LNCaP clone FGC (cell line): Measurements from ENCODE around the gene SKI.
A peak's percentile ranks its signal among the peaks of the same experiment; 100 is the strongest.

Source experiments
- DNase-seq: peaks from one replicate; pipeline ENCODE4 v3.0.0-alpha.2; 2011; ENCODE audit warnings: low read depth
- H3K4me3 ChIP-seq: 2 replicates; pipeline ENCODE4 v1.5.1; 2011; ENCODE audit warnings: mild to moderate bottlenecking, low read depth, low read length, control low read depth
- TF ChIP-seq, protein P1 (sequence below): IDR thresholded peaks from 2 replicates; pipeline ENCODE4 v1.5.1; 2012; ENCODE audit warnings: mild to moderate bottlenecking; ENCODE audit not compliant: control insufficient read depth, insufficient read depth; ENCODE audit errors: extremely low read depth

The SKI gene

DNA sequence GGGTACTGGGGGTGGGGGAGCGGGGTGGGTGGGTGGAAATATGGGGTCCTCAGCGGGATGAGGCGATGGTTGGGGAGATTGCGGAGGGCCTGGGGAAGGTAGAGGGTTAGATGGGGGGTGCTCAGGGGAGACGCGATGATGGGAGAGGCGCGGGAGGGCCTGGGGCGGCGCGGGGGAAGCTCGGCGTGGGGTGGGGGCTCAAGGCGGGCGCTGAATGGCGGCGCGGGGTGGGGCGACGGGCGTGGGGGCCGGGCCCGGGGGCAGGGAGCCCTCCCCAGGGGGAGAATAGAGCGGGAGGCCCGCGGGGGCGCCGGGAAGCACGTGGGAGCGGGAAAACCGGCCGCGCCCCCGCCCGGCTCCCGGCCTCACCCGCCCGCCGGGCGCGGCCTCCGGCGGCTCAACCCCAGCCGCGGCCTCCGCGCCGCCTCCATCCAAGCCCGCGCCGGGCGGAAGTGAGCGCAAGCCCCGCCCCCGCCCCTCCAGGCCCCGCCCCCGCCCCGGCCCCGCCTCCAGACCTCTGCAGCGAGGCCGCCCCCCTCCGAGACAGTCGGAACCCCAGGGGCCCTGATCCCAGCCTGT, 33.7 kb upstream of the SKI start, which contains the start of gene FAAP20:
Gene FAAP20 (minus strand): TSS at position 454 of the 579 bp plus-strand sequence. CDS start 23 bp downstream, at position 431.
- TF ChIP-seq, protein P1, sequence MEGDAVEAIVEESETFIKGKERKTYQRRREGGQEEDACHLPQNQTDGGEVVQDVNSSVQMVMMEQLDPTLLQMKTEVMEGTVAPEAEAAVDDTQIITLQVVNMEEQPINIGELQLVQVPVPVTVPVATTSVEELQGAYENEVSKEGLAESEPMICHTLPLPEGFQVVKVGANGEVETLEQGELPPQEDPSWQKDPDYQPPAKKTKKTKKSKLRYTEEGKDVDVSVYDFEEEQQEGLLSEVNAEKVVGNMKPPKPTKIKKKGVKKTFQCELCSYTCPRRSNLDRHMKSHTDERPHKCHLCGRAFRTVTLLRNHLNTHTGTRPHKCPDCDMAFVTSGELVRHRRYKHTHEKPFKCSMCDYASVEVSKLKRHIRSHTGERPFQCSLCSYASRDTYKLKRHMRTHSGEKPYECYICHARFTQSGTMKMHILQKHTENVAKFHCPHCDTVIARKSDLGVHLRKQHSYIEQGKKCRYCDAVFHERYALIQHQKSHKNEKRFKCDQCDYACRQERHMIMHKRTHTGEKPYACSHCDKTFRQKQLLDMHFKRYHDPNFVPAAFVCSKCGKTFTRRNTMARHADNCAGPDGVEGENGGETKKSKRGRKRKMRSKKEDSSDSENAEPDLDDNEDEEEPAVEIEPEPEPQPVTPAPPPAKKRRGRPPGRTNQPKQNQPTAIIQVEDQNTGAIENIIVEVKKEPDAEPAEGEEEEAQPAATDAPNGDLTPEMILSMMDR, result no peak
- no peak for DNase-seq
- peak within 1 kb of the TSS; percentile 61 for H3K4me3 ChIP-seq

DNA sequence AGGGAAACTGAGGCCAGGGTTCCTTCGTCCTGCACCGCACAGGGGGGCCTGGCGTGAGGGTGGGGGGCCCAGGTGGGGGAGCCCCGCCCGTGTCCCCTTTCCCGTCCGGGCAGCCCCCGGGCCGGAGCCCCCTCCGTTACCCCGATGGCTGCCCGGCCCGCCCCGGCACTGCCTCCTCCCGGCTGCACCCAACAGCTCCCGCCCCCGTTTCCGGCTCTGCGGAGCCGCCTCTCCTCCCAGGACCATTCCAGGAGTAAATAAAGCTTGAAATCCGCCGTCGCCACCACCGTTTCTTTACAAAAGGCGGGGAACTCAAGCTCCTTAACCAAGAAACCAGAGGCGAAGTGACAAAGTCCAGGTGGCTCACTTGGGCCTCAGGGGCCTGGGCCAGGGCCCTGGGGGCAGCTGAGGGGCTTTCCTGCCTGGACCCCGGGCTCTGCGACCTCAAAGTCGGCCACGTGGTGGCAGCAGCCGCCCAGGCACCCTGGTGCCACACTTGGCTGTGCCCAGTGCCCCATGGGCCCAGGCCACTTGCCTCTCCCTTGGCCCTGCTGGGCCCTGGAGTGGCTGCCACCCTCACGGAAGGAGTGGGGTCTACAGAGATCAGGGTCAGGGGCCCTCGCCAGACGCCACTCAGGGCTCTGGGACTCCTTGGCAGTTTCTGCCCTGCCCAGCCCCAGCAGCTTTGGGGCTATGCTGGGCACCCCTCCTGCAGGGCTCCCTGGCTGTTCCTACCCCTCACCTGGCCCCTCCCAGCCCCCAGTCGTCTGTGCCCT, 33.0 kb upstream of the SKI start:
- DNase-seq, result peak; percentile 56
- peak overlapping the region; percentile 61 for H3K4me3 ChIP-seq
- TF ChIP-seq, protein P1, result peak; percentile 88

DNA sequence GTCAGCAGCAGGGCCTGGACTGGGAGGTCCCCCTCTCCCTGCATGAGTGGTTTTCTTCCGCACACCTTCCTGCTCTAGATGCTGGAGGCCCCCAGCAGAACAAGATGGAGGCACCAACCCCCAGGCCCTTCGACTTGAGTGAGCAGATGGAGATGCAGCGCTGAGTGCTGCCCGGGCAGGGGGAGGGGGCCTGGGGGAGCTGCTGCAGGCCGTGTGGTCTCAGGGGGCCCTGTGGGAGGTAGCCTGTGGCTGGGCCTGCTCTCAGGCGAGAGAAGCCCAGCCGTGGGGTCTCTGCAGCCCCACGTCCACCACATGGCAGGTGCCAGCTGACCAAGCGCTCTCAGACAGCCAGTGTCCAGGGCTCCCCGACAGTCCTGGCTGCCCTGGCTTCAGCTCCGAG, 32.3 kb upstream of the SKI start:
- DNase-seq, result no peak
- no peak overlapping the region for H3K4me3 ChIP-seq
- TF ChIP-seq, protein P1, result no peak

- DNase-seq, result no peak
- no peak overlapping the region for H3K4me3 ChIP-seq
- TF ChIP-seq, protein P1, result no peak
These were observed 31.0 kb upstream of the SKI start for GRCh38 chr1:2196901-2197638.

GRCh38 chr1:2197707-2198165, 30.4 kb upstream of the SKI start:
- TF ChIP-seq, protein P1, result no peak
- no peak for DNase-seq
- no peak overlapping the region for H3K4me3 ChIP-seq

DNA sequence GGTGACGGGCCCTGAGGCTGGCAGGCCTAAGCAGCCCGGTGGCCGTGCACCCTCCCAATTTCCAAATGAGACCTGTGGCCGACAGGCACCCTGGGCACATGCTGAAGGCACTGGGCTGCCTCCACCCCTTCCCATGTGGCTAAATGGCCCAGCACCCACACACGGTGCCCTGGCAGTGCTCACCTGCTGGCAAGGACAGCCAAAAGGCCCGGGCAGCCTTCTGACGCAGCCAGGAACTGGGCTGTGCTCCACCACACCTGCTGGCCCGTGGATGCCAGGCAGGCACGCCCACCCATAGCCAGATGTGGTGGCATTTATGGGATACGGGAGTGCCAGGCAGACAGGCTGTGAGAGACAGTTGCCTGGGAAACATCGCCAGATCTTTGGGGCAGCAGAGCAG, 29.5 kb upstream of the SKI start:
- peak; percentile 26 for DNase-seq
- H3K4me3 ChIP-seq, result no peak overlapping the region

More for the DNA sequence above, 29.5 kb upstream of the SKI start:
- TF ChIP-seq, protein P1, result no peak
